GM18951 (cell line): ENCODE measurements around the gene KCNQ1.

Experiments used
- POLR2A ChIP-seq: IDR thresholded peaks from 4 replicates; pipeline ENCODE4 v1.6.1; 2011; ENCODE audit warnings: mild to moderate bottlenecking; ENCODE audit not compliant: insufficient read length, insufficient read depth; ENCODE audit errors: extremely low read depth
- in situ Hi-C: fragments of 300-500 bp; cut with MboI; formaldehyde crosslinking; loops from one replicate; pipeline ENCODE4 v1.12.0; 2022; ENCODE audit warnings: low sequenced_read_pairs, mixed read lengths, inconsistent platforms; ENCODE audit not compliant: unreplicated experiment

KCNQ1 gene

DNA sequence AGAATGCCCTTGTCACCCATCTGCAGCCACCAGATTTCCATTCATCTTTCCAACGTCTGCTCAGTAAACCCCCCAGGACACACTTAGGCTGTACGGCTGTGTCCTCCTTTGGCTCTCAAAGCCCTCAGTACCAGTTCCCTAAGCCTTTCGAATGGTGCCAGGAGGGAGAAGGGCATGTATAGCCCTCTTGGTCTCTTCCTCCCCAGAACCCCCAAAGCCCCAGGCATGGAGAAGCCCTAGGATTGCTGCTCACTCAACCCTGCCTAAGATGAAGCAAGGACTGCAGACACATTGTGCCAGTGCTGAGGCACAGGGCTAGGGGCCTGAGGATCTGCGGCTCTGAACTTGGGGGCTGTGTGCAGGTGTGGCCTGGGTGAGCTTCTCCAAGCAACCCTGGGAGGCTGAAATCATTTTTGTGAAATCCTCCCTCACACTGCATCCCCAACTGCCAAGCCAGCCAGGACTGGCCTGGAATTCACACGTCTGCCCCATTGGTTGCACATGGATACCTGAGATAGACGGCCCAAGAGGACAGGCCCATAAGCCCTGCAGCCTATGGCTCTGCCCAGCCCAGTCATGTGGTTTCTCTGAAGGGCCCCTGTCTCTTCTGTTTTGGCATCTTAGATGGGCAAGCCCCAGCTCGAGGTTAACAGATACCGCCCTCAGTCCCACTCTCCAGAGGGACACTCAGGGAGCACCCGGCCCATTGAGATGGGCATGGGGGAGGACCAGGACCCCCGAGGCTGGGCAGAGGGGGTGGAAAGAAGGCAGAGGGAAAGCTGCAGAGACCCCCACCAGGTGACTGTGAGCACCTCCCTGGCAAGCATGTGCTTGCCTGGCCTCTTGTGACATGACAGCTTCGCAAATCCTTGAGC is 221.0 kb downstream of the KCNQ1 start:
- TF ChIP-seq POLR2A, result no peak
- in situ Hi-C loops, result no loop called here

DNA sequence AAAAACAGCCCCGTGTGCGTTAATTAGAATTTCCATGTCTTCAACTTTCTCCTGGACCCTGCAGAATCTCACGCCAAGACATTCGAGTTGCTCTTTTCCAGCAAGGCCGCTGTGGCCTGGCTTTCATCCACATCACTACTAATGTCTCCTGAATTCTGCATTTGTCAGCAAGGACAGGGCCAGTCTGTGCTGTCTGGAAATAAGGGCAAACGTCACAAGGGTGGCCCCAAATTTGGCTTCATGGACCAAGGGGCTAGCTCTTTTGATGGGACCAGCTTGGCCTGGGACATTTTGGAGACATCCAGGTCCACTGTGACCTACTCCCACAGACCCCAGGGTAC is 221.6 kb downstream of the KCNQ1 start:
- no peak for TF ChIP-seq POLR2A
- in situ Hi-C loops, result no loop called here

DNA sequence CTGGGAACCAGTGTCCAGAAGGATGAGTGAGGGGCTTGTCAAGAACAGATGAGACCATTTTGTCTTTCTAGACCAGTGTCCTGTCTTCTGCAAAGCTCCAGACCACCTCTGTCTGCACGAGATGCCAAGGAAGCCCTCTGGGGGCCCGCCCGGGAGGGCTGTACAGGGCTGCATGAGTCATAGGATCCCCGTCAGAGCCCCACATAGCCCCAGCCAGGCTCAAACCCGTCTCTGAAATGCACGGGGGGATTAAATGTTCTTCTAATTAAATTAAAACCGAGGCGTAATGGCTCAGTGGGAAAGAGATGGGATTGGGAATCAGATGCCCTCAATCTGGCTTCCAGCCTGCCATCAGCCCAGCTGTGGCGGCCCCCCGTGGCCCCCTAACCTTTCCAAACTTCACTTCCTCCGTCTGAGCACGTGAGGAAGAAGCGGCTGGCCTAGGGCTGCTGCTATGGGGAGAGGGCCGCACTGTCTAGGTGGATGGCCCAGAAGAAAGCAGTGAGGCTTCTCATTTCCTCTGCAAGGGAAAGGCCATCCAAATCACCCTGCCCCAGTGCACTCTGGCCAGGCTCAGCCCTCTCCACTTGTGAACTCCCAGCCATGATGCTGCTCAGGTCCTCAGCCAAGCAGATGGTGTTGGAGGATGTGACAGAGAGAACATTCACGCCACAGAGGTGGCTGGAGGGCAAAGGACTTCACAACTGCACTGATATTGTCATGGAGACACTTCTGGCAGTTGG is 222.2 kb downstream of the KCNQ1 start:
- no peak for TF ChIP-seq POLR2A
- in situ Hi-C loops, result no loop called here

DNA sequence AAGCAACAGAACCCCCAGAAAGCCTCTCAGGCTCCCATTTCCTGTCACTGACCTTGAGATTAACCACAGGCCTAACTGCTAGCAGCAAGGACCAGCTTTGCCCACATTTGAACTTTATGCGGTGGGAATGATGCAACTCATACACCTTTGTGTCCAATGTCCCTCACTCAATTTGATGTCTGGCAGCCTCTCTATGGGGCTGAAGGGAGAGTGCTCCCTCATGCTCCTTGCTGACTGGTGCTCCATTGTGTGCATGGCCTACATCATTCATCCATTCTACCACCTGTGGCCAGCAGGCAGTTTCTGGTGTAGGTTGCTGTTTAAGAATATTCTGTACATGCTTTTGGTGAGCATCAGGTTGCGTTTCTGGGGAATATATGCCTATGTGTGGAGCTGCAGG is 223.1 kb downstream of the KCNQ1 start:
- in situ Hi-C loops, result no loop called here

DNA sequence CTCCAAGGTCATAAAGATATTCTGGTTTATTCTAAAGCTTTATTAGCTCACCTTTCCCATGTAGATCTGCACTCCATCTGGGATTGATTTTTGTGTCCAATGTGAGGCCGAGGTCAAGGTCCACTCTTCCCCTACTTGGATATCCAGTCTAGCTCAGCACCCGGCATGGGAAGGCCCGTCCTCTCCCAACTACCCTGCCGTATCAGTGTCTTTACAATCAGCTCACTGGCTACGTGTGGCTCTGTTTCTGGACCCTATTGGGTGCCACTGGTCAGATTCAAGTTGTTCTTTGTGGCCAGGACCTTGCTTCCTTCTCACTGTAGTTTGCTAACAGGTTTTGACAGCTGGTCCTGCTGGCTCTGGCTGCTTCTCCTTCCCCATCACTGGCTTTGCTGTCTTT is 224.1 kb downstream of the KCNQ1 start:
- in situ Hi-C loops, result no loop called here
- no peak for TF ChIP-seq POLR2A

More for the DNA sequence above, 223.1 kb downstream of the KCNQ1 start:
- no peak for TF ChIP-seq POLR2A

DNA sequence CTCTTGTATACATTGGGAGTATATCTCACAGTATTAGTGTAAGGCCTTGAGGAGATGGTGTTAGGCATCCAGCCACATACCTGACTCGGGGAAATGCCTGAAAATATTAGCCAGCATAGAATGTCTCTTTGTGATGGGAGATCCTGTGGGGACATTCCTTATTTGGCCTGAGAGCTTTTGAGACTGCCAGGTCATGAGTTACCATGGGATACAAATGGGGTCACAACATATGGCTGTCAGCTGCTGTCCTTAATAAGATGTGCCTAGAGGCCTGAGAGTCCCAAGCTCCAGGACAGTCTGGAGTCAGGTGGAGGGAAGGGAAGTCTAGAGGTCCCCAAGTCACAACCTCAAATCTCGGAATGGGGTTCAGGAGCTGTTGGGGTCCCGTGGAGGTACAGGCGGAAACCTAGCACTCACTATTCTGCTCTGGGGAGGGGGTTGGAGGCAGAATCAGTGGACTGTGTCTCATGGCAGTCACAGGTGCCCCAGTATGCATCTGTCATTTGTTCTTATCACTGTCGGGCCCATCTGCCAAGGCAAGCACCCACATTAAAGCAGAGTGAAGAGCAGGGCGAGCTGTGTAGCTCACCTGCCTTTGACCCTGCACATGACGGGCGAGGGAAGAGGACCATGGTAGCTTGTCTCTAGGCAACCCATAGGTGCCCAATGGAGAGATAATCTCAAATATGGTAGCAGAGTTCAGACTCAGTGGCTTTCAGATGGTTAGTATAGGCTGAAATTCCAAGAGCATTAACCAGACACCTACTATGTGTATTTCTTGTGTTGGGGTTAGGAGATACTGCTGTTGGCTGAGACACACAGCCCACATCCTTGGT is 225.0 kb downstream of the KCNQ1 start:
- TF ChIP-seq POLR2A, result no peak
- in situ Hi-C loops, result no loop called here

DNA sequence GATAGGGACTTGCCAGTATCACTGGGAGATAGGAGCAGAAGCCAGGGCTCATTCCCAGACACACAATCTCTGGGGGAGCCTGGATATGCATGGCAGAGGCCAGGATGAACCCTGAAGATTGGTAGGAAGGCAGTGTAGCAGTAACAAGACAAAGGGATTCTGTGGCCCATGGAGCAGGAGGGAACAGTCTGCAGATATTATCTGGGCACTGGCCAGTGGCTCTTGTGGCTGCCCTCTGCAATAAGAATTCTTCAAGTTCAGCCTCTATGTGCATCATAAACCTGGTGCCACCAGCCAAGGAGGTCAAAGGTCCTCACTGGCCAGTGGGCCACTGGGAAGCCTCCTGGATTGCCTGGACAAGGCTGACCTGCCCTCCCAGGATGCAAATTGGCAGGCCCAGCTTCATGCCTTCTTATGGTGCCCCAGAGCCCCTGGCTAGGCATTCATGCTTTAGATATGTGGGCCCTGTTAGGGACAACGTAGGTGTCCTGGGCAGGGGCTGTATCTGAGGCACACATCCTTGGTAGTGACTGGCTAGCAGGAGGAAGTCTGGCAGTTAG is 225.8 kb downstream of the KCNQ1 start:
- TF ChIP-seq POLR2A, result no peak
- in situ Hi-C loops, result no loop called here

DNA sequence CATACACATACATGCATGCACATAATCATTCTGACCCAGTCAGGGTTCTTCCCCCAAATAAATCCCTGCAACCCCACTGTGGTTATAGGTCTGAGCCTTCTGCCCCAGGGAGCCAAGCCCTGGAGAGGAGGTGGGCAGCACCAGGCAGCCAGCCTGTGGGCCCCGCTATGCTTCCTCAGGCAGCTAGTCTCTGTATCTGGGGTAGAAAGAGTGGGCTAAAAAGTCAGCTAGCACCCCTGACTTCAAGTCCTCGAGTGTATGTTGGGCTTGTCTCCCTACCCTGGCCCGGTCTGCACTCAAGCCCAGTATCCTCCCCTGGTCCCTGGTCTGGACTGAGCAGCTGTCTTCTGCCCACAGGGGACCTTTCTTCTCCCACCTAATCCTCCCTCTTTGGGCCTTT is 226.9 kb downstream of the KCNQ1 start:
- in situ Hi-C loops, result no loop called here
- TF ChIP-seq POLR2A, result no peak

DNA sequence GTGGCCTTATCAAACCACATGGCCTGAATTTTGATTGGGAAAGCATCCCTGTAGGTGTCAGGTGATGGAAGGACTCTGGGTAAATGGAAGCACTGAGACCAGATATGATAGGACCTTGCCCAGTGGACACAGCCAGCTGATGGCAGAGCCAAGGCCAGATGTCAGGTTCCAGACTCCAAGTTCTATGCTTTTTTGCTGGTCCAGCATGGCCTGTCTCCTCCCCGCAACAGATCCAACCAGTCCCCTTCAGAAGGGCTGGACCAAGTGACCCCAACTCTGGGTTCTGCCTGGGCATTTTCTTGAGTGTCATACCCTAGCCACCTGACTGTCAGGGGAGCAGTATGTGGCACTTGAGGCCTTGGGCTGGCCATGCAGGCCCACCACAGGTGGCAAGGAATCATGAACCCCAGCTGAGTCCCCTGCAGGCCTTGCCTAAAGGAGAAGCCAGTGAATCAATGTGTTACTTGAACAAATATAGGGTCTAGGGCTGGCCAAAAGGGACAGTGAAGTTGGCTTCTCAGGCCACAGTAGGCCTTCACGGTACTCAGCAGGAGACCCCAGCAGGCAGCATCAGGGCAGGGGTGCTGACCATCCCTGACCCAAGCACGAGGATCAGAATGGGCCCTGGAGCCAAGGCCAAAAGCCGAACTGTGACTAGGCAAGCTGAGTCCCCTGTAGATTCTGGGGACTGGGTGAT is 227.9 kb downstream of the KCNQ1 start:
- no peak for TF ChIP-seq POLR2A
- in situ Hi-C loops, result no loop called here

DNA sequence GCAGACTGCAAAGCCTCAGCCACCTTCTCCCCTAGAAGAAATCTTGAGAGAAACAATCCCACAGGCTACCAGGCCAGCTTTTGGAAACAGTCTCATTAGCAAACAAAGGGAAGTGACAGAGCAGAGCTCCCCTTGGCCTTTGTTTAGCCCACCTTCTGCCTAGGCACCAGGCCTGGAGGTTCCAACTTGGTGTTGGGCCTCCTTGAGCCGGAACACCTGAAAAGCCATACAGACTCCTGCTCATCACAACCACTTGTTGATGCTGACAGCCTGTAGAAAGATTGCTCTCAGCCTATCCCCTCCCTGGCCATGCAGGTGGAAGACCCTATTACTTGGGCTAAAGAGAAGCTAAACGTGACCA is 228.4 kb downstream of the KCNQ1 start:
- no peak for TF ChIP-seq POLR2A
- in situ Hi-C loops, result no loop called here

DNA sequence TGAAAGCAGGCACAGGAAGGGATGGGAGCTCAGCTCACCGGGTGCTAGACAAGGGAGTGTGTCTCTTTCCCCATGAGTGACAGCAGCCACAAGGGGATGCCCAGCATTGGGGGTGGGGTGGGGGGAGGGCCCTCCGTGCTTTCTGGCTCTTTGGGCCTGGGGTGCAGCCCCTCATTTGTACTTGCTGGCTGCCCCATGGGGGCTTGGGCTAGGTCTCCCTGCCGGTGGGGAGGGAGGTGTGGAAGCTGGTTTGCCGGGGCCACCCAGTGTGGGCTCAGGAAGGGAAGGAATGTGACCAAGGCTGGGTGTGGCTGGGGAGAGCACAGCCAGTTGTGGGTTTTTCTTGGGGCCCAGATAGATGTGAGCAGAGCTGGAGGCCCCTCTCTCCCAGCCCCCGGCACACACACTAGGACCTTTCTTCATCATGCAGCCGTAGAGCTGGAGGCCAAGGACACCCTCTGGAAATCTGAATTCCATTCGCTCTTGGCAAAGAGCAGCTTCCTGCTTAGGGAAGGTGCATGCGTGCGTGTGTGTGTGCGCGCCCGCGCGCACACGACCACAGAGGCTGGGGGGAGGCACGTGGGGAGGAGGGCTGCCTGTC is 229.2 kb downstream of the KCNQ1 start:
- no peak for TF ChIP-seq POLR2A
- in situ Hi-C loops, result no loop called here

DNA sequence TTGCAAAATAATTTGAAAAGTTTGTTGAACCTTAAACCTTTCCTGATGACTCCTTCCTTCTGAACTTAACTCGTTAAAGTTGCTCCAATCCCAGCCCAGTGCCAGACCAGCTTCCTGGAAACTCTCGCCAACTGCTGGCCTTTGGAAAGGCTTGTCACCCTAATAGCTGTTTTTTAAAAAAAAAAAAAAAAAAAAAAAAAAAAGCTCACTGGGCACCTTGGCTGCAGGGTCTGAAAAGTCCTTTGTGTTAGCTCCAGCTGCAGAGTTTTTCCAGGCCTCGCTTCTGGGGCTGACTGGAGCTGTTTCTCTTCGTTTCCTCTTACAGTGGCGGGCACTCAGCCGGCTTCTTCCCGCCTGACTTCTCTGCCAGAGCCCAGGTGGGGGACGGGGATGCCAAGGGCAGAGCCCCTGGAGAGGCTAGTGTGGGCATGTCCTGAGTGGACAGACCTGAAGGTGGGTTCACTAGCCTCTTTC is 229.9 kb downstream of the KCNQ1 start:
- in situ Hi-C loops, result no loop called here
- no peak for TF ChIP-seq POLR2A

DNA sequence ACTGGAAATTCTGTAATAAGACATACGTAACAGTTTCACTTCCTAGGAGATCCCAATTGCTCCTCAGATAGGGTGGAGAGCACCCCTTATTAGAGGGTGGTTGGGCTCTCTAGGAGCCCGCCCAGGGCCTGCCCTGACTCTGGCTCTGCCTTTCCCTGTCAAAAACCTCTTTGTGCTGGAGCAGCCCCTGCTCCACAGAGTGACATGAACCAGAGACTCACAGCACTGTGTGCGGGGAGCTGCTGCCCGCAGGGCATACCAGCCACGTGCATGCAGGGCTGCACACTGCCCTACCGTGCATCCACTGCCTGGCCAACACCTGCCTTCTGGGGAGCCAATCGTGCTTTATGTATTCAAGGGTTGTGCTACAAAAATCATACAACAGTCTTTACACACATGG is 230.7 kb downstream of the KCNQ1 start:
- in situ Hi-C loops, result no loop called here
- TF ChIP-seq POLR2A, result no peak
